Measurements from ENCODE around the gene ARAP1.

The ARAP1 gene

GRCh38 chr11:72760539-72761405 is 8.6 kb upstream of the ARAP1 start:
- peak; percentile 22 for DNase-seq

GRCh38 chr11:72759468-72759985 is 7.3 kb upstream of the ARAP1 start:
- DNase-seq, result no peak

- no peak for DNase-seq
These were observed 6.6 kb upstream of the ARAP1 start for GRCh38 chr11:72758690-72759389.

GRCh38 chr11:72758304-72758689 is 6.1 kb upstream of the ARAP1 start:
- DNase-seq, result no peak

- DNase-seq, result no peak
These were observed 3.6 kb upstream of the ARAP1 start for GRCh38 chr11:72755713-72756285.

GRCh38 chr11:72754544-72755155 is 2.4 kb upstream of the ARAP1 start:
- no peak for DNase-seq

GRCh38 chr11:72754149-72754543 is 1.9 kb upstream of the ARAP1 start:
- DNase-seq, result no peak

- DNase-seq, result no peak
These were observed 1.3 kb upstream of the ARAP1 start for GRCh38 chr11:72753341-72754148.

- DNase-seq, result no peak
These were observed 806 bp downstream of the ARAP1 start for GRCh38 chr11:72751116-72752087.

- DNase-seq, result no peak
These were observed 1.6 kb downstream of the ARAP1 start for GRCh38 chr11:72750556-72751115.

GRCh38 chr11:72750086-72750485 is 2.1 kb downstream of the ARAP1 start:
- no peak for DNase-seq

- no peak for DNase-seq
These were observed 4.8 kb downstream of the ARAP1 start for GRCh38 chr11:72747289-72747855.

GRCh38 chr11:72746821-72747220 is 5.4 kb downstream of the ARAP1 start:
- no peak for DNase-seq

GRCh38 chr11:72745925-72746550 is 6.2 kb downstream of the ARAP1 start:
- DNase-seq, result no peak

GRCh38 chr11:72745511-72745910 is 6.7 kb downstream of the ARAP1 start:
- no peak for DNase-seq

GRCh38 chr11:72744474-72744873 is 7.7 kb downstream of the ARAP1 start:
- no peak for DNase-seq

GRCh38 chr11:72743321-72744221 is 8.6 kb downstream of the ARAP1 start:
- DNase-seq, result peak; percentile 92

GRCh38 chr11:72742513-72743320 is 9.5 kb downstream of the ARAP1 start:
- DNase-seq, result no peak
